ENCODE data around the gene HOXA13.

The HOXA13 gene

DNA sequence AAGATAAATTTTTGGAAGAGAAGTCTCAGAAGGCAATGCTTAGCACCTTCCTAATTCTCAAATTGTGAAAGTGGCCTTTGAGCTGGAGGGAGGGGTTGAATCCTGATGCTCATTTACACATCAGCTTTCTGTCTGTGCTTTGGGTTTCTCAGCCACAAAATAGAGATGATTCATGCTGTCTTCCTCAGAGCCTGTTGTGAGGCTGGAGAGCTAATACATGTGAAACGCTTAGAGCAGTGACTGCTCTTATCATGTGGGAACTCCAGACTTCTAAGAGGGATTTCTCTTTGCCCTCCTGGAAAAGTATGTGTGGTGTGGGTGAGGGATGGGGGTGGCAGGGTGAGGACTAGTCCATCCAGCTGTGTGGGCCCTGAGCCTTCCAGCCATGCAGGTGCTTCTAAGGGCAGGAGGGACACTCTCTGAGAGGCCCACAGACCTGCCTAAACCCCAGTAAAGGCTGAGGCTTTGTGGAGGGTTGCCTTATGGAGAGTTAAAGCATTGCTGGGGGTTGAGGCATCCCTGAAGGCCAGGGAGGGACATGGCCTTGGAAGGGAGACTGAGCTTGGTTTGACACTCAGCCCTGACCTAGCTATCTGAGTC is 37.9 kb upstream of the HOXA13 start:
- no peak for DNase-seq (ENCODE audit: low read depth in 2 of 2)

- DNase-seq (ENCODE audit: low read depth in 2 of 2) = no peak
Observed at GRCh38 chr7:27235387-27236311, 35.8 kb upstream of the HOXA13 start.

DNA sequence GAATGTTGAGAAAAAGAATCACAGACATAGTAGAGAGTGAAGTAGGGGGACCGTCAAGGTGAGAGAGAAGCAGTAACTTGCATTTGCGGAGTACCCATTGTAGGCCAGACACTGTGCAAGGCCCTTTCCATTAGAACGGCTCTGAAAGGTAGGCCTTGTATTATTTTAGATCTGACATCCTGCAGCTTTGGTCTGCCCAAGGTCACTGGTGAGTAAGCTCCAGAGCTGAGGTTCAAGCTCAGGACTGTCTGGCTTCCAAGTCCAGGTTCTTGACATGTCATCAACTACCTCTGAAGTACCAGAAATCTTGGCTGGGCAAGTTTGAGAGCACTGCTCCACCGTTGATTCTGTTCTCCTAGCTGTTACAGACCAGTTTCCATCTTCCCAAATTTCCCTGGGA is 29.6 kb upstream of the HOXA13 start:
- DNase-seq (ENCODE audit: low read depth in 2 of 2) = no peak

DNA sequence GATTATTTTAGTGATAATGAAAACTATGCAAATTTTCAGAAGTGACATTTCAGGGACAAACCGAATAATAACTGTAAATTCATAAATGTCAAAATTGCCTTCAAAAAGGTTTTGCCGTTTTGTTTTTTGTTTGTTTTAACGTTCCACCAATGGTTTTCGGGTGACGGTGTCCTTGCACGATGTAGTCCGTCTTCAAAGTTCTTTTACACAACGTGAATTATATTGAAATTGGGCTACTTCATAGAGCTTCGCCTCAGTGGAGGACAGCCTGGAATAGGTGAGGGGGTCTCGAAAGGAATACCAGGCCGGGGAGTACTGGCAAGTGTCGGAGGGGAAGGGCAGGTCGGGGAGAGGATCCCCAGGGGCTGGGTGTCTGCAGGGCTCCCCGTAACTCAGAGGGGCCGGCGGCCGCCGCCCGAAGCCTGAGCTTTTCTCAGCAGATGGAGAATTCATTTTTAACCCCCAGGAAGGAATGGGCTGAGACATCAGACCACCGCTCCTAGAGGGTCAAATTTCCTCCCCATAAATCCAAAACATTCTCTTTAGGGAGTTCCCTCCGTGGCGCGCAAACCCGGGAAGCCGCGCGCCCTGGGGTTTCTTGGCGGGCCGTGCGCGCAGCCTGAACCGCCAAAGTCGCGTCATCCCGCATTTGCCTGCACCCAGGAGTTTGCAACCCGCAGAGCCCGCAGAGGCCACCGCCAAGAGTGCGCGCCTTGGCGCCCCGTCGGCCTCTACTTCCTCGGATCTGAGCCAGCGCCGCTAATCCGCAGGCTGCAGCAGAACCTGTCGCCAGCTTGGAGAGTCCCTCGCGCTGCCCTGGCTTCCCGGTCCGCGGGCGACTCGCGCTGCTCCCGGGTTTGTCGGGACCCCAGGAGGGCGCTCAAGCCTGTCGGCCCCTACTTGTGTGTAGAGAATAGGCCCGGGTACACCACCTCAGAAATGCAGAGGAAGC is 25.4 kb upstream of the HOXA13 start:
- DNase-seq (ENCODE audit: low read depth in 2 of 2) = no peak

GRCh38 chr7:27223941-27224575 is 24.2 kb upstream of the HOXA13 start:
- DNase-seq (ENCODE audit: low read depth in 2 of 2) = no peak

DNA sequence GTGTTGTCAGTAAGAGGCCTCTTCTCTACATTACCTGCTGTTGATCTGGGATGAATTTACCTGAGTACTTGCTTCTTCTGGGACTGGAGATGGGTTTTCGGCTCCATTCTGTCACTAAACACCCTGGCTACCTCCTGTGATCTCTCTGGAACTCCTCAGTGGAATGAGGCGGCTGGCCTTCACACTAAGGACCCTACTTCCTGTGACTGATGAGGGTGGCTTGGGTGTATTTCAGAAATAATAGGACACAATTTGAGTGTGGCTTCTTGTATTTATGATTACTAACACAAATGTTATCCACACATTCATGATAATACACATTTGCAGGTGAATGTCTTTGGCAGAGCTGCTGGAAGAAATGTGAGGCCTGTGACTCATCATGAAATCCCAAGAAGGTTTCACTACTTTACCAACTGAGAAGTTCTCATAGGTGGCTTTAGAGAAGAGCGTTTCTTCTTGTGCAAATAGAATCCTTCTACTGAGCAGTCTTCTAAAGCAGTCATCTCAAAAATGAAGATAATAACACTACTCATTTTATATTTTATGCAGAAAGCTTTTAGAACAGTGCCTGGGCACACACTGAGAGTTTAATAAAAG is 21.4 kb upstream of the HOXA13 start:
- DNase-seq (ENCODE audit: low read depth in 2 of 2) = no peak

- no peak for DNase-seq (ENCODE audit: low read depth in 2 of 2)
Observed at GRCh38 chr7:27220440-27220955, 20.6 kb upstream of the HOXA13 start.

GRCh38 chr7:27219821-27220220 is 19.9 kb upstream of the HOXA13 start:
- no peak for DNase-seq (ENCODE audit: low read depth in 2 of 2)

GRCh38 chr7:27217951-27218350 is 18.1 kb upstream of the HOXA13 start:
- no peak for DNase-seq (ENCODE audit: low read depth in 2 of 2)

GRCh38 chr7:27215356-27215755 is 15.5 kb upstream of the HOXA13 start:
- no peak for DNase-seq (ENCODE audit: low read depth in 2 of 2)

DNA sequence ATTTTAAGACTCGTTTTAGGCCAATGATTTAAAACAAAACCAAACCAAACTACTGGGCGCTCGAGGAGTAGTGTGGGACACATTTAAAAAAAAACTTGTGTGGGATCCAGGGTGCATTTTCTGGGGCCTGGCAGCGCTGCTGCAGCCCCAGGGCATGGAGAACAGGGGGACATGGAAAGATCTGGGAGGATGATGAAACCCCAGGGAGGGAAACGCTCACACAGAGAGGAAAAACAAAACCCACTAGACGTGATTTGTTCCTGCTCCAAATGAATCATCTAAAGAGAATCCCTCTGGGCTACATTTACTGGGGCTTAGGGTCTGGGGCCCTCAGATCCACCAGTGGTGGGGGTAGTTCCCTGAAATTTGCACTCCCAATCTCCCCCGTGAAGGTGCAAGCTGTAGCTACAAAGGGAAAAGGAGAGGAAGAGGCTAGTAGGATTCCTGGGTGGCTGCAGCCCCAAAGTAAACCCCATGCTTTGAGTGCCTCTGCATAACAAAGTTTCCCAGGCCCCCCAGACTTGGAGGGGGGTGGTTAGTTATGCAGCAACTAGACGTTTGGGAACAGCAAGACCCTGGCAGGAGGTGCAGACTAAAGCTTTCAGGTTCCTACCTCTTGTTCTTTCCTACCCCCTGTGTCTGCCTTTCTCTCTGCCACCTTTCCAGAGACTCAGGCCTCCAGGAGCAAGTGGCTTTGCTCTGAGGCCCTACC is 14.5 kb upstream of the HOXA13 start:
- no peak for DNase-seq (ENCODE audit: low read depth in 2 of 2)

DNA sequence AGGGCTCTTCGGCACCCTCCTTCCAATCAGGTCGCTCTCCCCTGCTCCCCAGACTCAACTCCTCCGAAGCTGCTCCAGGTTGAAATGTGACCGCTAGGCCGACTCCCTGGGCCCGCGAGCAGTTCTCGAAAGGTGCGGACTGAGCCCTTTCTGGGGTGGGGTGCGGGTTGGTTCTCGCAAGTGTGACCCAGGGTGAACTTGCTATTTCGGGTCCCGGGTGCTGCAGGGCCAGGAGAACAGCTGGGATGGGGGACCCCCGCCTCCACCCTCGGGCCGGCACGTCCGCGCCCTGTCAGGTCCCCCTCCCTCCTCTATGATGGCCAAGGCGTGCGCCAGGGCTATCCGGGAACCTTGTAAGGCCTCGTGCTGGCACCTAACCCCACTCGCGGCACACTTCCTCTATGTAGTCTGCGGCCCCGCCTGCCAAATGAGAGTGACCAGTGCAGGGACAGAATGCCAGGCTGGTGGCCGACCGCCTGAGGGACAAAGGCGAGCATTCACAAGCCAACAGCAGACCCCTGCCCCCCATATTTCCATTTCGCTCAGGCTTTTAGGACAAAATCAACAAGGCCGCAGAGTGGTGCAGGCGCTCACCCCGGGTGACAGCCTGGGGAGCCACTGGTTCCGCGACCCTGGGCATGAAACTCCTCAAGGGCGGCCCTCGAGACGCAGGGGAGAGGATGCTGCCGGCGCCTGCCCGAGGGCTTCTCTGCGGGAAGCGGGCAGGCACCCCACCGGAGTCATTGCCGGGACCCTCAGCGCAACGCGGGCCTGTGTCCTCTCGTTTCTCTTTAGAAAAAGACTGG is 13.7 kb upstream of the HOXA13 start:
- DNase-seq (ENCODE audit: low read depth in 2 of 2) = no peak

DNA sequence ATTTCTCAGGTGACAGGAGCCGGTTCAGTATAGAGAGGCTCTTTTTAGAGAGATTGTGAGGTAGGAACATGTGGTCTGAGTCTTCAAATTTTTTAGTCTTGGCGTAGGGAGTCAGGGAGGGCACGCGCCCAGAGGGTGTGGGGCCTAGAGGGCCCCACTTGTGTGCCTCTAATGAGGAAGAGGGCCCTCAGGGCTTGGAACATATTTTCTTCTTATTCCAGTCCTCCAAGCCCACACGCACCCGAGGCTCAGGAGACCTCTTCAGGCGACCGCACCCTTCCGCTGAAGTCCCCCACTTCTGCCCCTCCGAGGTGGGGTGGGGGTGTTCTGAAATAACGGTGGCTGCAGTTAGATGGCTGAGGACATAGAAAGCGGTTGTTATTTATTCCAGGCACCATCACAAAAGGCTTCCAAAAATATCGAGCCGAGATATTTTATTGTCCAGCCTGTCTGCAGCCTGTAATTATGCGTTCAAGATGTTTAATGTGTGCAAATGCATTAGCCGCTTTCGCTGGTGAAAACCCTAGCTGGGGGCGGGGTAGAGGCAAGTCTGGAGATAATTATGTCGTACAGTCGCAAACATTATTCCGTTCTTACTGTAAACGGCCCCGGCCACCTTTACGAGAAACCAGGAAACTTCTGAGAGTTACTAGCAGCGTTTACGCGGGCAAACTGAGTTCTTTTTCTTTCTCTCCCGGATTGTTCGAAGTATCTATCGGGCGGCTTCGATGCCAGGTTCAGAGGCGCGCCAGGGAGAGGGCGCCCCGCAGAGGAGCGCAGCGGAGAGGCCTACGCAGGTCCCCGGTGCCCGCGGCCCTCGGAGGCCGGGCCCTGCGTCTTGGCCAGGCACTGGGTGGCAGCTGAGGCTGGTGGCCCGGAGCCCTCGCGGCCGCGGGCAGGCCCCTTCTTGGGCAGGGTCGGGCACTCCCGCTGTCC is 12.9 kb upstream of the HOXA13 start:
- no peak for DNase-seq (ENCODE audit: low read depth in 2 of 2)

- no peak for DNase-seq (ENCODE audit: low read depth in 2 of 2)
Observed at GRCh38 chr7:27211764-27212204, 11.9 kb upstream of the HOXA13 start.

GRCh38 chr7:27211084-27211446 is 11.2 kb upstream of the HOXA13 start:
- DNase-seq (ENCODE audit: low read depth in 2 of 2) = no peak

- DNase-seq (ENCODE audit: low read depth in 2 of 2) = no peak
Observed at GRCh38 chr7:27210441-27211083, 10.7 kb upstream of the HOXA13 start.

DNA sequence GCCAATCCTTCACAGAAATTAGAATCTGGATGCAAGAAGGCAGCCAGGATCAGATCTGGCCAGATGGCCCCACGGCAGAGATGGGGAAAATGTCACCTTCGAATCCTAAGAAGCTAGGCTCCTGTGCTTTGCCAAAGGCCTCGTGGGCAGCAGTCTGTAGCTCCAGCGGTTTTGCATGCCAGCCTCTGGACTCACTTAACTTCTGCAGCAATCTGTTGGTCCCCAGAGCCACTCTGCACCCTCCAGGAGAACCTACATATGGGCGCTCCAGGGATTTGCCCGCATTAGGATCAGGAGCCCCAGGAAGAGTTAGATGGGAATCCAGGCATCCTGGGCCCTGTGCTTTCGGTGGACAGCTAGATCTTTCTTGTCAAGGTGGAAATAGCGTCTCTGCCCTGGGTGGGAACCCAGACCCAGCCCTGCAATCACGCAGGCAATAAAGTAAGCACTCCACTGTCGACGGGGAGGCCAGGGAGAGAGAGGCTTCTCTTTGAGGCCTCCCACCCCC is 10.1 kb upstream of the HOXA13 start:
- DNase-seq (ENCODE audit: low read depth in 2 of 2) = no peak

DNA sequence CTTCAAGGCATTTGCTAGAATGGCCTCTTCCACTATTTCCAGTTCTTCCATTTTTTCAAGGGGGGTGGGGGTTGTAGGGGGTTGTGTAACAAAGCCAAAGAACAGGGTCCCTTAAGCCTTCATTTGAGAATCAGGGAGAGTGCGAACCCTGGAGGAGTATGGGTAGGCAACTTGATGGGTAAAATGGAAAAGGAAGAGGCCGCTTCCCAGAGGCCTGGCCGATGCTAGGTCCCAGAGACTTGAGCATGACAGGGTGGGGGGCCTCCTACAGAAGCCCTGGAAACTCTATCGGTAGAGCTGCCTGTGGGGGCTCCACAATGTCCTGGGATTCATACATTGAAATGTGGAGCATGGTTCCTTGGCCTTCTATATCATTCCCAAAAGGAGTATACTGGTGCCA is 9.1 kb upstream of the HOXA13 start:
- DNase-seq (ENCODE audit: low read depth in 2 of 2) = no peak

Data from activated CD8-positive, alpha-beta memory T cell treated with anti-CD3 and anti-CD28 coated beads for 4 hours (primary cell).